ENCODE measurements around the gene EFNB3.

DNA sequence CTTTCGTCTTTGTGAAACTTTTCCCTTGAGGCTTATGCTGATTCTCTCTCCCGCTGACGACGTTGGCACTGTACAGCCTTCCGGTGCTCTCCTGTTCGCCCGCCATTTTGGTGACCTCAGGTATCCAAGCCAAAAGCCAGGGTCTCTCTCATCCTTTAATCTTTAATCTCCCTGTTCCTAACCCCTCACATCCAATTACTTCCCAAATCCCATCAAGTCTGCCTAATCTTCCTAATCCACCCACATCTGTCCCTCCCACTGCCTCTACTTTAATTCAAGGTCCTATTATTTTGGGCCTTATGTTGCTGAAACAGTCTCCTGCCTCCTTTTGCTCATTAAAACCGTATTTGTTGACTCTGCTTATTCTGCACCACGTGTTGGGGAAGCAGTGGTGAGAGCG is 9.4 kb upstream of the EFNB3 start:
- TF ChIP-seq, protein P1, sequence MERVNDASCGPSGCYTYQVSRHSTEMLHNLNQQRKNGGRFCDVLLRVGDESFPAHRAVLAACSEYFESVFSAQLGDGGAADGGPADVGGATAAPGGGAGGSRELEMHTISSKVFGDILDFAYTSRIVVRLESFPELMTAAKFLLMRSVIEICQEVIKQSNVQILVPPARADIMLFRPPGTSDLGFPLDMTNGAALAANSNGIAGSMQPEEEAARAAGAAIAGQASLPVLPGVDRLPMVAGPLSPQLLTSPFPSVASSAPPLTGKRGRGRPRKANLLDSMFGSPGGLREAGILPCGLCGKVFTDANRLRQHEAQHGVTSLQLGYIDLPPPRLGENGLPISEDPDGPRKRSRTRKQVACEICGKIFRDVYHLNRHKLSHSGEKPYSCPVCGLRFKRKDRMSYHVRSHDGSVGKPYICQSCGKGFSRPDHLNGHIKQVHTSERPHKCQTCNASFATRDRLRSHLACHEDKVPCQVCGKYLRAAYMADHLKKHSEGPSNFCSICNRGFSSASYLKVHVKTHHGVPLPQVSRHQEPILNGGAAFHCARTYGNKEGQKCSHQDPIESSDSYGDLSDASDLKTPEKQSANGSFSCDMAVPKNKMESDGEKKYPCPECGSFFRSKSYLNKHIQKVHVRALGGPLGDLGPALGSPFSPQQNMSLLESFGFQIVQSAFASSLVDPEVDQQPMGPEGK (CRISPR knock-in tag; IDR thresholded peaks at IDR 0.05; ENCODE audit: borderline replicate concordance), result no peak
- TF ChIP-seq BACH2 (CRISPR knock-in tag; IDR thresholded peaks at IDR 0.05; ENCODE audit: borderline replicate concordance) (no peak), ISL1 (CRISPR knock-in tag; IDR thresholded peaks at IDR 0.05) (no peak), TOX (CRISPR knock-in tag; IDR thresholded peaks at IDR 0.05; ENCODE audit: borderline replicate concordance) (no peak), ARNTL (CRISPR knock-in tag; IDR thresholded peaks at IDR 0.05; ENCODE audit: borderline replicate concordance, low read depth) (no peak), ESRRG (CRISPR knock-in tag; IDR thresholded peaks at IDR 0.05) (no peak), OSR1 (CRISPR knock-in tag; IDR thresholded peaks at IDR 0.05) (no peak), ZFP3 (CRISPR knock-in tag; IDR thresholded peaks at IDR 0.05) (no peak)
